Measurements from ENCODE around the gene OGN. TPM values are rescaled to one million over a fixed set of nuclear protein-coding genes. Genes with fewer than 3 reads are reported as not detected.

Gene OGN
- total and polyA plus RNA-seq, 2 donors from 2014 or later, result 2.0 to 3.8 TPM

- intact Hi-C loops (cut with DNase I), result no loop called here
Measured at GRCh38 chr9:92342825-92343488, 61.4 kb downstream of the OGN start.

GRCh38 chr9:92341578-92341977 lies 62.8 kb downstream of the OGN start:
- H3K36me3 ChIP-seq (ENCODE audit: control insufficient read depth in 2 of 3, insufficient read depth in 3 of 3, low read length in 3 of 3), result peaks cover 0 to 4% (median 0%) of the 10 kb centered on the region in 3 donors
- no peaks in the 10 kb centered on the region for H3K4me1 ChIP-seq (ENCODE audit: control insufficient read depth in 2 of 3, insufficient read depth in 2 of 3, low read depth in 1 of 3, low read length in 3 of 3)
- DNase-seq (no peak), FAIRE-seq (no peak)
- no peak overlapping the region for H3K4me3 ChIP-seq (ENCODE audit: low read length in 3 of 3)
- H3K27ac ChIP-seq (ENCODE audit: low read depth in 2 of 2, low read length in 2 of 2), result no peak overlapping the region
- H3K9me3 ChIP-seq (ENCODE audit: control insufficient read depth in 2 of 3, insufficient read depth in 1 of 3, low read length in 3 of 3), result no peaks in the 10 kb centered on the region
- TF ChIP-seq CTCF (IDR thresholded peaks at IDR 0.05; ENCODE audit: borderline replicate concordance, extremely low read depth, insufficient read depth), result no peak
- H3K9ac ChIP-seq (ENCODE audit: low read length in 3 of 3), result no peak overlapping the region
- intact Hi-C loops (cut with DNase I), result no loop called here
- H3K27me3 ChIP-seq (ENCODE audit: control insufficient read depth, insufficient read depth, low read length), result no peaks in the 10 kb centered on the region

More at GRCh38 chr9:92342825-92343488, 61.4 kb downstream of the OGN start:
- H3K4me3 ChIP-seq (ENCODE audit: low read length in 3 of 3), result no peak overlapping the region
- peak; percentile 76 for FAIRE-seq
- H3K36me3 ChIP-seq (ENCODE audit: control insufficient read depth in 2 of 3, insufficient read depth in 3 of 3, low read length in 3 of 3), result no peaks in the 10 kb centered on the region
- no peaks in the 10 kb centered on the region for H3K27me3 ChIP-seq (ENCODE audit: control insufficient read depth, insufficient read depth, low read length)
- DNase-seq, result peak in 1 of 5 donors; percentile 8
- no peak overlapping the region for H3K27ac ChIP-seq (ENCODE audit: low read depth in 2 of 2, low read length in 2 of 2)
- H3K9me3 ChIP-seq (ENCODE audit: control insufficient read depth in 2 of 3, insufficient read depth in 1 of 3, low read length in 3 of 3), result no peaks in the 10 kb centered on the region
- no peaks in the 10 kb centered on the region for H3K4me1 ChIP-seq (ENCODE audit: control insufficient read depth in 2 of 3, insufficient read depth in 2 of 3, low read depth in 1 of 3, low read length in 3 of 3)
- no peak overlapping the region for H3K9ac ChIP-seq (ENCODE audit: low read length in 3 of 3)
- no peak for TF ChIP-seq CTCF (IDR thresholded peaks at IDR 0.05; ENCODE audit: borderline replicate concordance, extremely low read depth, insufficient read depth)

- no peak for FAIRE-seq
- intact Hi-C loops (cut with DNase I), result loop anchor here (10.0 kb wide), 1 partner anchor 302 kb away; no protein-coding TSS in a partner anchor
- H3K4me1 ChIP-seq (ENCODE audit: control insufficient read depth in 2 of 3, insufficient read depth in 2 of 3, low read depth in 1 of 3, low read length in 3 of 3), result no peaks in the 10 kb centered on the region
Measured at GRCh38 chr9:92333282-92333634, 71.1 kb downstream of the OGN start.

More at GRCh38 chr9:92333282-92333634, 71.1 kb downstream of the OGN start:
- Histone ChIP-seq H3K9ac (ENCODE audit: low read length in 3 of 3) (no peak overlapping the region), H3K9me3 (ENCODE audit: control insufficient read depth in 2 of 3, insufficient read depth in 1 of 3, low read length in 3 of 3) (no peaks in the 10 kb centered on the region), H3K36me3 (ENCODE audit: control insufficient read depth in 2 of 3, insufficient read depth in 3 of 3, low read length in 3 of 3) (peaks cover 0 to 4% (median 0%) of the 10 kb centered on the region in 3 donors), H3K4me3 (ENCODE audit: low read length in 3 of 3) (no peak overlapping the region), H3K27ac (ENCODE audit: low read depth in 2 of 2, low read length in 2 of 2) (no peak overlapping the region), H3K27me3 (ENCODE audit: control insufficient read depth, insufficient read depth, low read length) (no peaks in the 10 kb centered on the region)
- DNase-seq, result no peak
- TF ChIP-seq CTCF (IDR thresholded peaks at IDR 0.05; ENCODE audit: borderline replicate concordance, extremely low read depth, insufficient read depth), result no peak

Other genes starting within 250 kb of the OGN start
- gene IARS1, start 110.9 kb downstream of the OGN start, total RNA-seq, result 98.3 TPM
- 30.7 TPM for gene IARS1, start 110.9 kb downstream of the OGN start, polyA plus RNA-seq (ENCODE audit: insufficient read depth, low read depth, low replicate concordance)
- 32.4 TPM for gene NOL8, start 79.2 kb downstream of the OGN start, total RNA-seq
- gene NOL8, start 79.2 kb downstream of the OGN start, polyA plus RNA-seq (ENCODE audit: insufficient read depth, low read depth, low replicate concordance), result 10.8 TPM
- 4.2 TPM for gene CENPP, start 78.6 kb downstream of the OGN start, total RNA-seq
- 1.2 TPM for gene CENPP, start 78.6 kb downstream of the OGN start, polyA plus RNA-seq (ENCODE audit: insufficient read depth, low read depth, low replicate concordance)
- gene OMD, start 19.9 kb upstream of the OGN start, total RNA-seq, result 3.2 TPM
- gene OMD, start 19.9 kb upstream of the OGN start, polyA plus RNA-seq (ENCODE audit: insufficient read depth, low read depth, low replicate concordance), result 0.52 TPM
- 1.5 TPM for gene ASPN, start 77.9 kb upstream of the OGN start, total RNA-seq
- gene ASPN, start 77.9 kb upstream of the OGN start, polyA plus RNA-seq (ENCODE audit: insufficient read depth, low read depth, low replicate concordance), result 3.2 TPM
- gene ECM2, start 131.4 kb upstream of the OGN start, total RNA-seq, result 7.6 TPM
- gene ECM2, start 131.4 kb upstream of the OGN start, polyA plus RNA-seq (ENCODE audit: insufficient read depth, low read depth, low replicate concordance), result 5.5 TPM

All from kidney (tissue), 14 donors.